T-helper 1 cell treated with Interleukin-12 subunit alpha and Interleukin-12 subunit beta and Interleukin-4 antibody, amounts not matched to agents 30 μg/mL and 1 μg/mL, for 36 hours (primary cell): ENCODE data around the gene RNF115.
"Not testable (repeated sequence)": the region's sequence is repeated elsewhere in the genome, so short reads cannot be mapped to it uniquely, and the experiment has no call there.

ENCODE experiments used
- H3K27ac Mint-ChIP-seq: one replicate; pipeline ENCODE4 v1.8.0; 2021; ENCODE audit warnings: mild to moderate bottlenecking, mixed read lengths
- H3K27me3 Mint-ChIP-seq: one replicate; pipeline ENCODE4 v1.8.0; 2021; ENCODE audit warnings: low read depth, mixed read lengths
- H3K36me3 Mint-ChIP-seq: one replicate; pipeline ENCODE4 v1.8.0; 2021; ENCODE audit warnings: low read depth, mixed read lengths
- H3K4me1 Mint-ChIP-seq: one replicate; pipeline ENCODE4 v1.8.0; 2021; ENCODE audit warnings: low read depth, mixed read lengths
- H3K4me3 Mint-ChIP-seq: one replicate; pipeline ENCODE4 v1.8.0; 2021; ENCODE audit warnings: mild to moderate bottlenecking, moderate library complexity, mixed read lengths
- H3K9me3 Mint-ChIP-seq: one replicate; pipeline ENCODE4 v1.8.0; 2021; ENCODE audit warnings: mixed read lengths

Gene RNF115

GRCh38 chr1:145771056-145771455, 52.8 kb downstream of the RNF115 start:
- H3K4me1 Mint-ChIP-seq = peaks cover 5% of the 10 kb centered on the region
- H3K36me3 Mint-ChIP-seq = peaks cover 16% of the 10 kb centered on the region
- H3K9me3 Mint-ChIP-seq = no peaks in the 10 kb centered on the region
- H3K4me3 Mint-ChIP-seq = no peak overlapping the region
- H3K27ac Mint-ChIP-seq = no peak overlapping the region
- no peaks in the 10 kb centered on the region for H3K27me3 Mint-ChIP-seq

GRCh38 chr1:145768004-145768403, 55.9 kb downstream of the RNF115 start:
- not testable (repeated sequence) for H3K27me3 Mint-ChIP-seq, H3K4me1 Mint-ChIP-seq, H3K4me3 Mint-ChIP-seq, H3K9me3 Mint-ChIP-seq, H3K27ac Mint-ChIP-seq
- peaks cover 23% of the 10 kb centered on the region for H3K36me3 Mint-ChIP-seq

GRCh38 chr1:145766926-145767325, 57.0 kb downstream of the RNF115 start:
- H3K4me1 Mint-ChIP-seq, H3K27ac Mint-ChIP-seq, H3K4me3 Mint-ChIP-seq, H3K9me3 Mint-ChIP-seq, H3K27me3 Mint-ChIP-seq: not testable (repeated sequence)
- H3K36me3 Mint-ChIP-seq = peaks cover 25% of the 10 kb centered on the region

- not testable (repeated sequence) for H3K4me1 Mint-ChIP-seq, H3K4me3 Mint-ChIP-seq
These were observed 58.1 kb downstream of the RNF115 start for GRCh38 chr1:145765585-145766360.

GRCh38 chr1:145765127-145765526, 58.8 kb downstream of the RNF115 start:
- peaks cover 32% of the 10 kb centered on the region for H3K36me3 Mint-ChIP-seq
- H3K27ac Mint-ChIP-seq, H3K4me3 Mint-ChIP-seq, H3K4me1 Mint-ChIP-seq, H3K27me3 Mint-ChIP-seq: not testable (repeated sequence)
- H3K9me3 Mint-ChIP-seq = peaks cover 13% of the 10 kb centered on the region

More at GRCh38 chr1:145765585-145766360, 58.1 kb downstream of the RNF115 start:
- peaks cover 26% of the 10 kb centered on the region for H3K36me3 Mint-ChIP-seq
- not testable (repeated sequence) for H3K27me3 Mint-ChIP-seq, H3K9me3 Mint-ChIP-seq, H3K27ac Mint-ChIP-seq

GRCh38 chr1:145764231-145764940, 59.5 kb downstream of the RNF115 start:
- H3K4me1 Mint-ChIP-seq, H3K4me3 Mint-ChIP-seq, H3K27ac Mint-ChIP-seq, H3K27me3 Mint-ChIP-seq: not testable (repeated sequence)
- Mint-ChIP-seq H3K9me3 (peaks cover 13% of the 10 kb centered on the region), H3K36me3 (peaks cover 37% of the 10 kb centered on the region)

- not testable (repeated sequence) for H3K4me3 Mint-ChIP-seq, H3K27me3 Mint-ChIP-seq, H3K27ac Mint-ChIP-seq, H3K4me1 Mint-ChIP-seq
- peaks cover 50% of the 10 kb centered on the region for H3K36me3 Mint-ChIP-seq
- H3K9me3 Mint-ChIP-seq = peaks cover 13% of the 10 kb centered on the region
These were observed 61.9 kb downstream of the RNF115 start for GRCh38 chr1:145762001-145762400.

GRCh38 chr1:145761498-145761897, 62.4 kb downstream of the RNF115 start:
- not testable (repeated sequence) for H3K27me3 Mint-ChIP-seq
- H3K36me3 Mint-ChIP-seq = peaks cover 50% of the 10 kb centered on the region

GRCh38 chr1:145760395-145760949, 63.4 kb downstream of the RNF115 start:
- not testable (repeated sequence) for H3K4me3 Mint-ChIP-seq, H3K27ac Mint-ChIP-seq, H3K27me3 Mint-ChIP-seq, H3K4me1 Mint-ChIP-seq
- Mint-ChIP-seq H3K9me3 (peaks cover 13% of the 10 kb centered on the region), H3K36me3 (peaks cover 48% of the 10 kb centered on the region)

More at GRCh38 chr1:145761498-145761897, 62.4 kb downstream of the RNF115 start:
- not testable (repeated sequence) for H3K4me1 Mint-ChIP-seq, H3K27ac Mint-ChIP-seq, H3K4me3 Mint-ChIP-seq
- peaks cover 13% of the 10 kb centered on the region for H3K9me3 Mint-ChIP-seq

GRCh38 chr1:145759721-145760120, 64.2 kb downstream of the RNF115 start:
- Mint-ChIP-seq H3K4me3 (no peak overlapping the region), H3K27me3 (no peaks in the 10 kb centered on the region), H3K36me3 (peaks cover 48% of the 10 kb centered on the region), H3K4me1 (no peaks in the 10 kb centered on the region), H3K27ac (no peak overlapping the region), H3K9me3 (peaks cover 13% of the 10 kb centered on the region)

- H3K27me3 Mint-ChIP-seq = no peaks in the 10 kb centered on the region
- H3K36me3 Mint-ChIP-seq = peaks cover 48% of the 10 kb centered on the region
- no peaks in the 10 kb centered on the region for H3K4me1 Mint-ChIP-seq
- H3K4me3 Mint-ChIP-seq = no peak overlapping the region
- H3K9me3 Mint-ChIP-seq = peaks cover 13% of the 10 kb centered on the region
- H3K27ac Mint-ChIP-seq = no peak overlapping the region
These were observed 65.3 kb downstream of the RNF115 start for GRCh38 chr1:145758575-145758974.

GRCh38 chr1:145758116-145758515, 65.8 kb downstream of the RNF115 start:
- no peak overlapping the region for H3K4me3 Mint-ChIP-seq
- no peaks in the 10 kb centered on the region for H3K27me3 Mint-ChIP-seq
- peaks cover 13% of the 10 kb centered on the region for H3K9me3 Mint-ChIP-seq
- peaks cover 47% of the 10 kb centered on the region for H3K36me3 Mint-ChIP-seq
- no peak overlapping the region for H3K27ac Mint-ChIP-seq
- H3K4me1 Mint-ChIP-seq = no peaks in the 10 kb centered on the region

- Mint-ChIP-seq H3K4me3 (no peak overlapping the region), H3K27me3 (no peaks in the 10 kb centered on the region), H3K4me1 (no peaks in the 10 kb centered on the region), H3K36me3 (peaks cover 42% of the 10 kb centered on the region), H3K27ac (no peak overlapping the region), H3K9me3 (peaks cover 10% of the 10 kb centered on the region)
These were observed 66.5 kb downstream of the RNF115 start for GRCh38 chr1:145757420-145757819.

GRCh38 chr1:145751491-145752037, 72.3 kb downstream of the RNF115 start:
- no peaks in the 10 kb centered on the region for H3K27me3 Mint-ChIP-seq
- H3K9me3 Mint-ChIP-seq = no peaks in the 10 kb centered on the region
- H3K4me3 Mint-ChIP-seq = no peak overlapping the region
- H3K36me3 Mint-ChIP-seq = peaks cover 24% of the 10 kb centered on the region
- H3K4me1 Mint-ChIP-seq = peaks cover 3% of the 10 kb centered on the region
- H3K27ac Mint-ChIP-seq = no peak overlapping the region

GRCh38 chr1:145750426-145750825, 73.5 kb downstream of the RNF115 start:
- Mint-ChIP-seq H3K4me3 (no peak overlapping the region), H3K36me3 (peaks cover 27% of the 10 kb centered on the region), H3K27ac (no peak overlapping the region), H3K4me1 (peaks cover 3% of the 10 kb centered on the region), H3K27me3 (no peaks in the 10 kb centered on the region), H3K9me3 (no peaks in the 10 kb centered on the region)
